ENCODE results near the gene SWAP70. TPM values are rescaled to one million over a fixed set of nuclear protein-coding genes. Genes with fewer than 3 reads are reported as not detected.

SWAP70 gene
- total RNA-seq, 1 donor from 2014 or later: 33.7 TPM

DNA sequence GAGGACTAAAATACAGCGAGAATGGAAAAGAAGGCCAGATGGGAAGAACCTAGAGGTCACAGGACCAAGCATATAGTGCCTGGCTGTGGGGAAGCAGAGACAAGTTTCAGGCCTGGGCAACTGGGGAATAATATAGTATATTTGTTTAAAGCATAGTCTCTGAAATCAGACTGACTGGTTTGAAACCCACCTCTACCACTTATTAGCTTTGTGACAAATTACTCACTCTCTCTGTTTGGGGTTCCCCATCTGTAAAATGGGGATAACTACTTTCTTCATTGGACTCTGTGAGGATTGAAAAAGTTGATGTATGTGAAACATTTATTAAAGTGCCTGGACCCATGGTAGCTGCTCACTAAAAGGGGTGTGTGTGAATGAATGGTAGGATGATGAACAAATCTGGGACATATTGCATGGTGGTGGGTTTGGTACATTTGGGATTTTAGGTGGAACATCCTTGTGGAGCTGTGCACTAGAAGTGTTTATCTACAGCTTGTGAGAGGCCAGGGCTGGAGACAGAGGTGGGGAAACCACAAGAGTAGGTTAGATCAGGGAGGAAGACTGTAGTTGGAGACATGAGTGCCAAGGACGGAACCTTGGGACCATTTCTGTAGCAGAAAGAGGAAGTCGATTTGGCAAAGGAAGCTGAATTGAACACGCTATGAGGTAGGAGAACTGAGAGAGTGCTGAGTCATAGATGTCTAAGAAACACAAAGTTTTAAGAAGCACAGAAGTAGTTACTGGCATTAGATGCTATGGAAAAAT is 52.6 kb downstream of the SWAP70 start:
- no peaks in the 10 kb centered on the region for H3K9me3 ChIP-seq (ENCODE audit: insufficient read depth, low read depth, low read length)
- peak overlapping the region; percentile 47 for H3K27ac Mint-ChIP-seq (ENCODE audit: unreplicated experiment)
- H4K20me1 ChIP-seq (ENCODE audit: insufficient read depth, low read length): peaks cover 1% of the 10 kb centered on the region
- H3K9ac ChIP-seq (ENCODE audit: low read length): peak overlapping the region; percentile 53
- no peak for TF ChIP-seq EZH2 (IDR thresholded peaks at IDR 0.05; ENCODE audit: insufficient read depth, low read length)
- TF ChIP-seq, protein P1, sequence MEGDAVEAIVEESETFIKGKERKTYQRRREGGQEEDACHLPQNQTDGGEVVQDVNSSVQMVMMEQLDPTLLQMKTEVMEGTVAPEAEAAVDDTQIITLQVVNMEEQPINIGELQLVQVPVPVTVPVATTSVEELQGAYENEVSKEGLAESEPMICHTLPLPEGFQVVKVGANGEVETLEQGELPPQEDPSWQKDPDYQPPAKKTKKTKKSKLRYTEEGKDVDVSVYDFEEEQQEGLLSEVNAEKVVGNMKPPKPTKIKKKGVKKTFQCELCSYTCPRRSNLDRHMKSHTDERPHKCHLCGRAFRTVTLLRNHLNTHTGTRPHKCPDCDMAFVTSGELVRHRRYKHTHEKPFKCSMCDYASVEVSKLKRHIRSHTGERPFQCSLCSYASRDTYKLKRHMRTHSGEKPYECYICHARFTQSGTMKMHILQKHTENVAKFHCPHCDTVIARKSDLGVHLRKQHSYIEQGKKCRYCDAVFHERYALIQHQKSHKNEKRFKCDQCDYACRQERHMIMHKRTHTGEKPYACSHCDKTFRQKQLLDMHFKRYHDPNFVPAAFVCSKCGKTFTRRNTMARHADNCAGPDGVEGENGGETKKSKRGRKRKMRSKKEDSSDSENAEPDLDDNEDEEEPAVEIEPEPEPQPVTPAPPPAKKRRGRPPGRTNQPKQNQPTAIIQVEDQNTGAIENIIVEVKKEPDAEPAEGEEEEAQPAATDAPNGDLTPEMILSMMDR (IDR thresholded peaks at IDR 0.05; ENCODE audit: insufficient read depth, low read depth, low read length): no peak
- FAIRE-seq: peak; percentile 77
- H3K36me3 ChIP-seq (ENCODE audit: insufficient read depth, low read length): no peaks in the 10 kb centered on the region
- H3K27me3 Mint-ChIP-seq (ENCODE audit: low read depth, unreplicated experiment): no peaks in the 10 kb centered on the region
- peak; percentile 90 for DNase-seq (ENCODE audit: low read depth)
- H3K36me3 Mint-ChIP-seq (ENCODE audit: low read depth, unreplicated experiment): peaks cover 24% of the 10 kb centered on the region
- peaks cover 21% of the 10 kb centered on the region for H3K4me1 Mint-ChIP-seq (ENCODE audit: low read depth, unreplicated experiment)
- peaks cover 10% of the 10 kb centered on the region for H3K79me2 ChIP-seq (ENCODE audit: insufficient read depth, low read length)
- H3K4me3 ChIP-seq (ENCODE audit: insufficient read depth, low read depth, low read length): peak overlapping the region; percentile 22
- H3K27ac ChIP-seq (ENCODE audit: low read depth, low read length): peak overlapping the region; percentile 73
- H3K4me1 ChIP-seq (ENCODE audit: insufficient read depth, low read length): peaks cover 14% of the 10 kb centered on the region
- H3K4me2 ChIP-seq (ENCODE audit: low read length): peak overlapping the region; percentile 68
- H3K9me3 Mint-ChIP-seq (ENCODE audit: unreplicated experiment): no peaks in the 10 kb centered on the region
- no peak overlapping the region for H3K4me3 Mint-ChIP-seq (ENCODE audit: unreplicated experiment)
- no peaks in the 10 kb centered on the region for H3K27me3 ChIP-seq (ENCODE audit: insufficient read depth, low read length)
- H2AFZ ChIP-seq (ENCODE audit: low read depth, low read length): peak overlapping the region; percentile 68

- Histone ChIP-seq H3K4me2 (ENCODE audit: low read length) (peak overlapping the region; percentile 68), H3K27ac (ENCODE audit: low read depth, low read length) (peak overlapping the region; percentile 73), H2AFZ (ENCODE audit: low read depth, low read length) (peak overlapping the region; percentile 68), H3K27me3 (ENCODE audit: insufficient read depth, low read length) (no peaks in the 10 kb centered on the region), H3K79me2 (ENCODE audit: insufficient read depth, low read length) (peaks cover 10% of the 10 kb centered on the region), H3K9ac (ENCODE audit: low read length) (peak overlapping the region; percentile 53), H3K36me3 (ENCODE audit: insufficient read depth, low read length) (no peaks in the 10 kb centered on the region), H3K4me1 (ENCODE audit: insufficient read depth, low read length) (peaks cover 14% of the 10 kb centered on the region), H3K9me3 (ENCODE audit: insufficient read depth, low read depth, low read length) (no peaks in the 10 kb centered on the region), H4K20me1 (ENCODE audit: insufficient read depth, low read length) (no peaks in the 10 kb centered on the region), H3K4me3 (ENCODE audit: insufficient read depth, low read depth, low read length) (peak overlapping the region; percentile 22)
- no peak for DNase-seq (ENCODE audit: low read depth)
- no peak overlapping the region for H3K4me3 Mint-ChIP-seq (ENCODE audit: unreplicated experiment)
- H3K4me1 Mint-ChIP-seq (ENCODE audit: low read depth, unreplicated experiment): peaks cover 15% of the 10 kb centered on the region
- no peaks in the 10 kb centered on the region for H3K9me3 Mint-ChIP-seq (ENCODE audit: unreplicated experiment)
- peak overlapping the region; percentile 47 for H3K27ac Mint-ChIP-seq (ENCODE audit: unreplicated experiment)
- FAIRE-seq: no peak
- H3K27me3 Mint-ChIP-seq (ENCODE audit: low read depth, unreplicated experiment): no peaks in the 10 kb centered on the region
- H3K36me3 Mint-ChIP-seq (ENCODE audit: low read depth, unreplicated experiment): peaks cover 24% of the 10 kb centered on the region
- no peak for TF ChIP-seq EZH2 (IDR thresholded peaks at IDR 0.05; ENCODE audit: insufficient read depth, low read length)
- TF ChIP-seq, protein P1 (IDR thresholded peaks at IDR 0.05; ENCODE audit: insufficient read depth, low read depth, low read length): no peak
These were observed 53.1 kb downstream of the SWAP70 start for GRCh38 chr11:9717040-9717357.

- Mint-ChIP-seq H3K27ac (ENCODE audit: unreplicated experiment) (no peak overlapping the region), H3K36me3 (ENCODE audit: low read depth, unreplicated experiment) (peaks cover 24% of the 10 kb centered on the region), H3K9me3 (ENCODE audit: unreplicated experiment) (no peaks in the 10 kb centered on the region), H3K27me3 (ENCODE audit: low read depth, unreplicated experiment) (no peaks in the 10 kb centered on the region), H3K4me1 (ENCODE audit: low read depth, unreplicated experiment) (peaks cover 15% of the 10 kb centered on the region), H3K4me3 (ENCODE audit: unreplicated experiment) (no peak overlapping the region)
- Histone ChIP-seq H3K27me3 (ENCODE audit: insufficient read depth, low read length) (no peaks in the 10 kb centered on the region), H3K36me3 (ENCODE audit: insufficient read depth, low read length) (no peaks in the 10 kb centered on the region), H3K9me3 (ENCODE audit: insufficient read depth, low read depth, low read length) (no peaks in the 10 kb centered on the region), H3K79me2 (ENCODE audit: insufficient read depth, low read length) (peaks cover 10% of the 10 kb centered on the region), H3K4me3 (ENCODE audit: insufficient read depth, low read depth, low read length) (no peak overlapping the region), H3K9ac (ENCODE audit: low read length) (no peak overlapping the region), H3K4me2 (ENCODE audit: low read length) (no peak overlapping the region), H3K4me1 (ENCODE audit: insufficient read depth, low read length) (peaks cover 14% of the 10 kb centered on the region), H4K20me1 (ENCODE audit: insufficient read depth, low read length) (no peaks in the 10 kb centered on the region), H3K27ac (ENCODE audit: low read depth, low read length) (no peak overlapping the region), H2AFZ (ENCODE audit: low read depth, low read length) (no peak overlapping the region)
- TF ChIP-seq EZH2 (IDR thresholded peaks at IDR 0.05; ENCODE audit: insufficient read depth, low read length): no peak
- TF ChIP-seq, protein P1 (IDR thresholded peaks at IDR 0.05; ENCODE audit: insufficient read depth, low read depth, low read length): no peak
- FAIRE-seq: no peak
- no peak for DNase-seq (ENCODE audit: low read depth)
These were observed 53.8 kb downstream of the SWAP70 start for GRCh38 chr11:9717719-9718118.

Data from astrocyte (in vitro differentiated cells and primary cell).